HG03432 (cell line): ENCODE results near the gene WNT11.
A peak's percentile ranks its signal among the peaks of the same experiment; 100 is the strongest.

Experiments used
- ATAC-seq: cut with Tn5 transposase; IDR thresholded peaks from one replicate; pipeline ENCODE4 v1.9.1; 2021; ENCODE audit warnings: mild to moderate bottlenecking, moderate library complexity; ENCODE audit not compliant: unreplicated experiment

The WNT11 gene

DNA sequence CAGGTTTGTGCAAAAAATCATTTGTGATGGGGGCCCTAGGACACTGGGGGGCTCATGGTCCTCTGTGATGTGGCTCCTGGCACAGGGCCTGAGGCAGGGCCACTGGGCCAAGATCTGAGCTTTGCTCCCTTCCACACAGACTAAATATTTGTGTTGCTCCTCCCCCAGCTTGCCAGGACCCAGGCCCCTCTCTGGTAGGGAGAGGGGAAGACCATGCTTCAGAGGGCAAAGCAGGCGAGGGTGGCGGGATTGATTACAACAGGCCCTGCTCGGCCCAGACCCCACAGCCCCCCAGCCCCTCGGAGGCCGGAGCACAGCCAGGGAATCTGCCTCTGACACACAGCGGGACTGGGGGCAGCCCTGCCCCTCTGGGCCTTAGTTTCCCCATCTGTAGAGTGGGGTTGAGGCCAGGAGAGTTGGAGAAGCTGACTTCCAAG lies 29.0 kb downstream of the WNT11 start:
- no peak for ATAC-seq

DNA sequence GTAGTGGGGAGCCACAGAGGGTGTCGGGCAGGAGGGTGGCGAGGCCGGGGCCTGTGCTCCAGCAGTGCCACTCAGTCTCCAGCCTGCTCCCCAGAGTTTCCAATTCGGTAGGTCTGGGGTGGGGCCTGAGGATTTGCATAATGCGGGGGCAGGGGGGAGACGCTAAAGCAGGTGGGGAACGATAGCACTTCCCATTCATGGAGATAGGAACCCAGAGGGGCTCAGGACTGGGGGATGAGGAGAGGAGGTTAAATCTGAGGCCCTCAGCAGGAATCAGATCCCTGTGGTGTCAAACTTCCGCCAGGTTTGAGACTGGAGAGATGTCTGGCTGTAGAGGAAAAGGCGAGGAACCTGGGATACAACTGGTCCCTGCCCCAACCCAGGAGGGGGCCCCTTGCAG lies 29.8 kb downstream of the WNT11 start:
- no peak for ATAC-seq

DNA sequence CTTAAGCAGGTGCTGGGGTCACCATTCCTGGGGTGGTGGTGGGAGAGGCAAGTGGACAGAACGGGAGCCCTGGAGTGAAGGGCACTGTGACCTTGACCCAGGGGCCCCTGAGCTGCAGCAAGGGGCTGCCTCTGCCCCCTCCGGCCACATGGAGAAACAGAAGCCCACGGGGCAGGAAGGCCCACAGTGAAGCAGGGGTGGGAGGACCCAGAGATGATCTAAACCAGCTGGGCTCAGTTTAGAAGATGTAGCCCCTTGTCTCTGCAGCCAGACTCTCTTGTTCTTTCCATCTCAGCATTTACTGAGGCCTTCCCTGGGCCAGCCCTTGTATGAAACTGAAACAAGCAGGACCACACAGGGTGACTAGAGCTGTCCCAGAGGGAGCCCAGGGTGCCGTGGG lies 30.5 kb downstream of the WNT11 start:
- no peak for ATAC-seq

DNA sequence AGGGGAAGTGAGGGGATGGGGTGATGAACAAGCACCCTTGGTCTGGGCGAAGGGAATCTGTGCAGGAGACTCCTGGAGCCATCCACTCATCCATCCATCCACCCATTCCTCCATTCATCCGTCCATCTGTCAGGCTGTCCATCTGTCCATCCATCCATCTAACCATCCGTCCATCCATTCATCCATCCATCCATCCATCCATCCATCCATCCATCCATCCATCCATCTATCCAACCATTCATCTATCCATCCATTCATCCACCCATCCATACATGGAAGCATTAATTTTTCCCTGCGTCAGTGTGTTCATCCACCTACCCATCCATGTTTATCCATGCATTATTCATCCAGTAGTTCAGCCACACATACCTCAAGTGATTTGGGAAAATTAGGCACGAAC lies 32.0 kb downstream of the WNT11 start:
- ATAC-seq = no peak

DNA sequence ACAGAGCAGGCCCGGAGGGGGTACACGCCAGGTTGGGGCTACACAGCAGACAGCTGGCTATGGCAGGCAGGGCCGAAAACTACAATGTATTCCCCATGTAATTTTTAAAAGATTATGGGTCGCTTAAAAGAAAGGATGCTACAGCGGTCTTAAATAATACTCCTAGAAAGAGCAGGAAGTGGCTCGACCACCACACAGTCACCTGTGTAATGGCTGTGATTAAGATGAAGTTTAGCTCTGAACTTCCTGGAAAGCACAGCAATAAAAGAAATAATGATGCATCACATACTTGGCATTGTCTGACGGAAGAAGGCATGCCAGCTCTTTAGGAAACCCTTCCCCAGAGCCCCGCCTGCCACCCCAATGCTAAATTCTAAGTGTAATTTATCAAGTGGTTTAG lies 32.6 kb downstream of the WNT11 start:
- no peak for ATAC-seq

DNA sequence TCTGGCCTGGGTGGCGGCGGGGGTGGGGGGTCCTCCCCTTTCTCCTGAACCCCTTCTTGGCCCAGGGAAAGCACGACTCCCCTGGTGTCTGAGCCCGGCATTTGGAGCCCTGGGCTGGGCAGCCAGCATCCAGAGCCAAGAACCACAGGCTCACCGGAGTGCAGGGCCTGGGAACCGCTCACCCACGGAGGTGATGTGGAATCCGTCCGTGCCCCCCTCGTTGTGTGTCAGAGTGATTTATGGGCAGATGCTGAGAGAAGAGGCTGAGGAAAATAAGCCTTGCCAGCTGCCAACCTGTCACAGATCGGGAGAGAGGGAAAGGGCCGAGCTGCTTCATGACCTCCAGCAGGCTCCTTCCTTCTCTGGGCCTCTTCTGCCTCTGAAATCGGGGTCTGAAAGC lies 33.7 kb downstream of the WNT11 start:
- no peak for ATAC-seq

DNA sequence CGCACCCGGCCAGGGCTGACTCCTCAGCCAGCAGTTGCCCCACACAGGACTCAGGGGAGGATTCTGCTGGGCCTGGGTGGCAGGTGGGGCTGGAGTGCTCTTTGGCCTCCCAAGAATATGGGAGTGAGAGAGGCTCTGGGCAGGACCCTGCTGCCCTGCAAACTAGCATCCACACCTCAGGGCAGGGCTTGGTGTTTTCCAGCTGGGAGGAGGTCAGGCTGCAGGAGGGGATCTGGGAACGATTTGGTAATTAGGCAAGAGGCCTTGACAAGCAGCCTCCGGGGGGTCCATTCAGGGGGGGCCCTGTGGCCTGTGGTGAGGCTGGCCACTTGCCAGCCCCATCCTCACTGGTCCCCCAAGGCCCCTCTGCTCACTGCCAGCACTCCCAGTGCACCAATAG lies 35.8 kb downstream of the WNT11 start:
- ATAC-seq = no peak

DNA sequence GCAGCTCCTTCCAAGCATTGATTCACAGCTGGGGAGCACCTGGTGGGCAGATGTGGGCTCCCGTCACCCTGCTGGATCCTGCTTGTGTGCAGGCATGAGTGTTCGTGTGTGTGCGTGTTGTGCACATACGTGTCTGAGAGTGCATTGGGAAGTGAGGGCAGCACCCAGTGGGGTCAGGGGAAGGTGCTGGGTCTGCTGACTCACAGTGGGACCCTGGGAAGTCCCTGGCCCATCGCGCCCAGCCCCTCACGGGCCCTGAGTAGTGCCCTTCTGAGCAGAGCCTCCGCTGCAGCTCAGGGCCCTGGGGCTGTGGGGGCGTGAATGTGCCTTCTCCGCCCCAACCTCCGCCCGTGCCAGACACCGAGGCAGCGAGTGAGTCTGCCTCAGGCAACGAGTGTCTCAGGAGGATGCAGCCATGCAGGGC lies 36.8 kb downstream of the WNT11 start:
- ATAC-seq = peak; percentile 69

DNA sequence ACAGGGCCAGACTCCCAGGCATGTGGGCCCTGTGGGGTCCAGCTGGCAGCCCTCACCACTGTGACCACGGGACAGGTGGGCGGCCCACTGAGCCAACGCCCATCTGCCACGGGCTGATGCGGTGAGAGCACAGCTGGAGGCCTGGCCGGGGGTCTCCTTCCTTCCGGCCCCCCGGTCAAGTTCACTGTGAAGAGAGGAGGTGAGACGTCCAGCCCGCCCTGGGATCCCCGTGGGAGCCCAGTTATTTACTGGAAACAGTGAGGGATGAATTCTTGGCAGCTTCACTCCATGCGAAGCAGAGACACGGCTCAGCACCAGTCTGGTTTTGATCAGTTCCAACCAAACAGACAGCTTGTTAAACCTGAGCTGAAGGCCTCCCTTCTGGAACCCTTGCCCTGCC lies 38.7 kb downstream of the WNT11 start:
- no peak for ATAC-seq

DNA sequence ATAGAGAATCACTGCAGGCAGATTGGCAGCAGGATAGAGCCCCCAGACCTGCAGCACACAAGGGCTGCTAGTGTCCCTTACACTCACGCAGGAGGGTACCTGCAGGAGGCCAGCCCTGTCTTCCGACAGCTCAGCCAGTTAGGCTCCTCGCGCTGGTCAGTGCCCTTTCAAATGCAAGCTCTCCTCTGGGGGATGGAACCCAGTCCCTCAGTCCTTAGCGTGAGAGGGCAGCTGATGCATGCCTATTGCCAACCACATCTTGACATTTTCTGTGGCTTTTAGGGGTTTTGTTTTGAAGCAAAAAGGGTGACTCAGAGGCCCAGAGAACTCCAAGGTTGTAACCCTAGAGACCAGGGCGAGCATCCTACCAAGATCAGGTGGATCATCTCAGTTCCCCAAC lies 40.0 kb downstream of the WNT11 start:
- ATAC-seq = peak; percentile 65

DNA sequence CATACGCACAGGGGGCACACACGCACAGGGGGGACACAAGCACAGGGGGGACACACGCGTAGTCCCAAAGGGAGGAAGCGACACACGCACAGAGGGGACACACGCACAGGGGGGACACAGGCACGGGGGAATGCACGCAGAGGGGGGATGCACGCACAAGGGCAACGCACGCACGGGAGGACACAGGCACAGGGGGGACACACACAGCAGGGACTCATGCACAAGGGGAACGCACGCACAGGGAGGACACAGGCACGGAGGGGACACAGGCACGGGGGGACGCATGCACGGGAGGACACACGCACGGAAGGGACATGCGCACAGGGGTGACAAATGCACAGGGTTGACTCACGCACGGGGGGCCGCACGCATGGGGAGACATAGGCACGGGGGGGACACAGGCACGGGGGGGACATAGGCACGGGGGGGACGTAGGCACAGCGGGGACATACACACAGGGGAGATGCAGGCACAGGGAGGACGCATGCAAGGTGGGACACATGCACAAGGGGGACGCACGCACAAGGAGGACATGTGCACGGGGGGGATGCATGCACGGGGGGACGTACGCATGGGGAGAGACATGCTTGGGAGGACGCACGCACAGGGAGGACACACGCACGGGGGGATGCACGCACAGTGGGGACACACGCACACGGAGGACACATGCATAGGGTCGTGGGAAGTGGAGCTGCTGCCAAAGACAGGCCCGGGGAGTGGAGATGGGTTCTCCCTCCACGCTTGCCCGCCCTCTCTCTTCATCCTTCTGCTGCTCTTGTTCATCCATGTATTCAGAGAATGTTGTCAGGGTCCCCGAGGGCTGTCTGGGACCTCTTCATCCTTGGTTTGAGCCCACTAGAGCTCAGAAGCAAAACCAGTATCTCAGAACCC lies 41.2 kb downstream of the WNT11 start:
- ATAC-seq = no peak

DNA sequence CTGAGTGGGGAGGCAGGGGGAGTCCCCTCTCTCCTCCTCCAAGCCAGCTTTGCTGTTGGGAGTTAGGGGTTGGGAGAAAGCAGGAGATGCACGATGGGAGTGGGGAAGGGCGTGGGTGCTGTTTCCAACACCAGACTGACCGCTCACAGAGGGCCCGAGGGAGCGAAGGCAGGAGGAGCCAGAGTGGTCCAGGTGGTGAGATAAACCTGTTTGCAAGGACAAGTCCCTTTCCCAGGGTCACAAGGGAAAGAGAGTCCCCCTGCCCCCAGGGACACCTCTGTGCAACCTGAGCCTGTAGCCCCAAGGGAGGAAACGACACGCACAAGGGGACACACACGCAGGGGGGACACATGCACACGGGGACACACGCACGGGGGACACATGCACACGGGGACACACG lies 42.2 kb downstream of the WNT11 start:
- no peak for ATAC-seq

DNA sequence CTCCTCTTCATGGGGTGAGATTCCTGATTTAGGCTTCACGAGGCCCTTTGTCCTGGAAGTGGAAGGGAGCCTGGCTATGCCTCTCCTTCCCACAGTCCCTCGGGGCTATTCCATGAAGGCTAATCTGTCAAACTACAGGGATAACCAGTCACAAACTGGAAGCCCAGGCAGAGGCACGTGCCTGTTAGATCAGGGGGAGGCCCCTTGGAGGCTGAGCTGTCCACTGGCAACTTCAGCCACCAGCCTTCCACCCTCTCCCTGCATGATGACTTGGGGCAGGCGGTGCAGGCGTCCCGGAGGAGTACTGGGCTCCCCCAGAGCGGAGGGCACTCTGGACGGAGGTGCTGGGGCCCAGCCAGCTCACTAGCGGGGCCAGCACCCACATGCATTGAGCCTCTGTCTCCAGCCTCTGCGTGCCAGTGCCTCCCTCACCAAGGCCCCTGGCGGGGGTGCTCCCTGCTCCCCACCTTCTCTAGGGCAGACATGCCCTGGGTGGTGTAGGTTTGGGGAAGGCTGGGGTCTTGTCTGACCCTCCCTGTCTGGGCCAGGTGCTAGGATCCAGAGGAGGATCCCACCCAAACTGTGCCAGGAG lies 42.9 kb downstream of the WNT11 start:
- ATAC-seq = no peak

DNA sequence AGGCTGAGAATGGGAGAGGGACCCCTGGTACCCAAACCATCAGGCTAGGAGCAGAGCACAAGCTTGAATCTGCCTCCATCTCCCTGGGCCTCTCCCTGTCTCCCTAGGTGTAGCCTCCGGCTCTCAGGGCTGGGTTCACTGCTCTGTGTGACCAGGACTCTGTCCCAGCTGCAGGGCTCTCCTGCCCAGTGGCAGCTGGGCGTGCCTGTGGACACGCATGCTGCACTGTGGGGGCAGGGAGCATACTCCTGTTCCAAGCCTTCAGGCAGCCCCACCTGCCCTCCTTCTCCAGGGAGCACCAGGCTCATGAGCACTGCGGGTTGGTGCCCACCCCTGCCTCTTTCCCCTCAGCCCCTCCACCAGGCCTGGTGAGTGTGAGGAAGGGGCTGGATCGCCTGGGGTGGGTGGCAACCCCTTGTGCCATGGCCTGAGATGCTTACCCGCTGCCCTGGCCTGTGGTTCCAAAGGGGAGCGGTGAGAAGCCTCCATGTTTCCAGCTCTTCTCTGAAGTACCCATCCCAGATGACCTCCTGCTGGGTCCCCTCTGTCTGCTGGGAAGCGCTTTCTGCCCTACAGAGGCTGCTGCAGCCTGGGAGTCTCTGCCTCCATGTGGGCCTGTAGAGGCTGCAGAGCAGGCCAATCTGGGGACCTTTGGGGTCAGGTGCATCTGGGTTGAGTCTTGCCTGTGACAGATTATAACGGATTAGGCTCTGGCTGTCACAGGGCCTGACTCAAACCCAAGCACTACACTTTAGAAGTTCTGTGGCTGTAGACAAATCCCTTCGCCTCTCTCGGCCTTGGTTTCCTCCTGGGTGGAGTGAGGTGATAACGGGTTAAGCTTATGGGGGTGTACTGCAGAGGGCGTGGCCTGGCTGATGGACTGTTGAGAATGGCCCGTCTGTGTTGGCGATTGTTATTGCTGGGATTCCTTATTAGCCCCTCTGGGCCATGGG lies 43.7 kb downstream of the WNT11 start:
- no peak for ATAC-seq

DNA sequence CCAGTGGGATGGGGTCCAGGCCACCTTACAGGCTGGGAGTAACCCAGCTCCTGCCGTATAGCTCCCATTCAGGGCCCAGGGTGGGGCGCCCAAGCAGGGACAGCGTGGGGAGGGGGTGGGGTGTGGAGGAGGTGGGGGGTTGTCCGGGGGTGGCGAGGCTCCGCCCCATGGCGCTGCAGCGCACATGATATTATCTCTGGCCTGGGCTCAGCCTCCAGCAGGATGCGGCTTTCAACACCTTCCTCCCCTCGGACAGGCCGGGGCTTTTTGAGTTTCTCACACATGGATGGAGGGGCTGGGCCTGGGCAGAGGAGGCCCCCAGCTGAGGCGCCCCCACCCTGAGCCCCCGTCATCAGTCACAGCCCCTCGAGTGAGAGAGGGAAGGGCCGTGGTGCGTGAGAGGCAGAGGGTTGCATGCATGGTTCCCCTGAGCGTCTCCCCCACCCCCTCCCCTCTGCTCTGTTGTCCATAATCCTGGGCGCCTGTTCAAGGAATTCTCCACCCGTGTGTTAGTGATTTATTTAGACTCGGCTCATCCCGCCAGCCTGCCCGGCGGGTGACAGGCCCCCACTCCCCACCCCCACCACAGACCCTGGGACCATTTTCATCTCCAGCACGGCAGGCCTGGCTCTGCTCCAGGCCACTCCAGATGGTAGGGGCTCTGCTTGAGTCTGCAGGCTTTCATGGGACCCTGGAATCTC lies 44.9 kb downstream of the WNT11 start:
- ATAC-seq = no peak

DNA sequence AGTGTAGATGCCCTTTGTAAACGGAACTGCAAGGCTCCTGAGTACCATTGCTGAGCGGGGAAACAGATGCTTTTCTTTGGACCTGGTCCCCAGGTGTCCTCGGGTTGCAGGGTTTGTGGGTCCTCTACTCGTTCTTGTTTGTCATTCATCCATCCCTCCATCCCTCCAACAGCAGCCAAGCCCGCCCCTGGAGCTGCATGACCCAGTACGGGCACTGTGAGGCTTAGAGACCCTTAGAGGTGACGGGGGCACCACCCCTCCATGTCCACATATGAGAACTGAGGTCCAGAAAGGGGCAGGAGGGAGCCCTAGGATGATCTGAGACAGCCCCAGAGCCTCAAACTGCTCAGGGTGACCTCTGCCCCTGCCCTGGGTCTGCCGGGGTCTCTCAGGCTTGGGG lies 45.4 kb downstream of the WNT11 start:
- ATAC-seq = no peak

DNA sequence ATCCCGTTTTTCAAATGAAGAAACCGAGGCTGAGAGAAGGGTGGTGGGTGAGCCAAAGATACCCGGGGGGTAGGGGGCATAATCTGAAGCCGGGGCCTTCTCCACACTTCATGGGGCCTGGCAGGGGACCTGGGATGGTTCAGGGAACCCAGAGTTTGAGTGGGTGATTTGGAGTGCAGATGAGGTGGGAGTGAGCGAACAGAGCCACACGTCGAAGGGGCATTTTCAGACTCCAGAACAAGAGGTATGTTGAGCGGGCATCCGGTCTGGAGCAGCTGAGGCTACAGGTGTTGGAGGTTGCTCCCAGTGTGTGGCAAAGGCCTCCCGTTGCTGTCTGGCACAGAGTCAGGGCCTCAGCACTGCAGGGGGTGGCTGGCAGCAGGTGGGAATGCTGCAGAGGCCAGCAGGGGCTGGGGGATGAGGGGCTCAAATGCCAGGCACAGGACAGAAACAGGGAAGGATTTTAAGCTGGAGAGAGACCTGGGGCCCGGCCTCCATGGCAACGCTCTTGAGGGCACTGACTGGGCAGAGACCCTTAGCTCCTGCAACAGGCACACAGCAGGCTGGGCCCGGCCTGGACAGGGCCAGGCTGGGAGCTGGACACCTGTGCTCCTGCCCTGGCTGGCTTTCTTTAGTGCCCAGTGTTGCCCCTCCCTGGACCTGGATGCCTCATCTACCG lies 46.2 kb downstream of the WNT11 start:
- ATAC-seq = no peak

DNA sequence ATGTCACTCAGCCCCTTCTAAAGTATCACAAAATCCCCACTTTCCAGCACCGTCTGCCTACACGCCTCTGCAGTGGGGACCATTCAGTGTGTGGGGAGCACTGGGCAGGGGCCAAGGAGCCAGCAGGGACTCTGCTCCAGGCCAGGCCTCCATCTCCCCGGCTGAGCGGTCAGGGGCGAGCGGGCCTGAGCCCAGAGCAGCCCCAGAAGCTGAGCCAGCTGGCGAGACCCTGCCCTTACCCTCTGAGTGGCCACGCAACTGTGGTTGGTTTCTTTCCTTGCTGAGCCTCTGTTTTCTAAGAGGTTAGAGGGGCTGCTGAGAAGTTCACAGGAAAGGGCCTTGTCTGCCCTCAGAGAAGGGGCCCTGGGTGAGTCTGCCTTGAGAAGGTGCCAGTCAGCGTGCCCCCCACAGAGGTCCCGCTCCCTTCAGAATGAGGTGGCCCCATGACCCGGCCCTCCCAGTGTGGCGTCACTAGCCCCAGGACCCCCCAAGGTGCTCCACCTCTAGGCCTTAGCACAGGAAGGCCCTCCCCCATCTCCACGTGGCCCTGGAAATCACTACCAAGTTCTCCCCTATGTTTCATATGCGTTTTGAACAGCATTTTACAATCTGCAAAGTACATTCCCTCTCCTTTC lies 46.9 kb downstream of the WNT11 start:
- ATAC-seq = no peak

DNA sequence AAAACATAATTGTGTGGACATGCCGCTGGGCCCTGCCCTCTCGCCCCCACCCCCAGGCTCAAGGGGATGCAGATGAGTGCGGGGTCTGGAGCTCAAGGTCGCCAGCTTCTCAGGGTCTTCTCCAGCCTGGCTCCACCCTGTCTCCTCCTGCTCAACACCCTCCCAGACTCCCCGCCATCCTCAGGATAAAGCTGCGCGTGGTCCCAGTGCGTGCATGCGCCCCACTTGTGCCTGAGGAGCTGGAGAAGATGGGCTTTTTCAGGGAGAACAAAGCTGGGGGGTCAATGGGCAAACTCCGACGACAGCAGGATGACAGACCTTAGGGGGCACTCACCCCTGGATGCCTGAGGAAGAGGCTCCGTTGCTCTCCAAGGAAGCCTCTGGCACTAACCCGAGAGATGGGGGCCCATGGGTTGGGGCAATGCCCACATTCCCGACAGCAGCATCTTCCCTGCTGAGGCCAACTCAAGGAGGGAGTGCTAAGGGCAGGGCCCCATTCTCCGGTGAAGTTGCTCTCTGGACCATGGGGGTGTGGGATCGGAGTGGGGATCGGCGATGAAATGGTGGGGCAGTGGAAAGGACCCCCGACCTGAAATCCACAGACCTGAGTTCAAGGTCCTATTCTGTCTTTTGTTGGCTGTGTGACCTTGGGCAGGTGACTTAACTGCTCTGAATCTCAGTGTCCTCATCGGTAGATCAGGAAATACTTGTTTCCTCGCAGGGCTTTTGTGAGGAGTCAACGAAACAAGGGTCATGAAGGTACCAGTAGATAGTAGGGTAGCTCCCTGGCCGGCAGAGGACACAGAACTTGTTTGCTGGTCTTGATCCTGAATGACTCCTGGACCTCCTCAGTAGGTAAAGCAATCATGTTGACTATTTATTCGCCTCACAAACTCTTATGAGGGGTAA lies 47.7 kb downstream of the WNT11 start:
- ATAC-seq = no peak
